NCI-H2227 (cell line): ENCODE measurements around the gene CREG2.

Source experiments
- DNase-seq: peaks from one replicate; lab custom pipeline; 2025; ENCODE audit not compliant: unreplicated experiment; lab: John Stamatoyannopoulos, UW

Gene CREG2

GRCh38 chr2:101310834-101311695 is 76.2 kb downstream of the CREG2 start:
- no peak for DNase-seq

DNA sequence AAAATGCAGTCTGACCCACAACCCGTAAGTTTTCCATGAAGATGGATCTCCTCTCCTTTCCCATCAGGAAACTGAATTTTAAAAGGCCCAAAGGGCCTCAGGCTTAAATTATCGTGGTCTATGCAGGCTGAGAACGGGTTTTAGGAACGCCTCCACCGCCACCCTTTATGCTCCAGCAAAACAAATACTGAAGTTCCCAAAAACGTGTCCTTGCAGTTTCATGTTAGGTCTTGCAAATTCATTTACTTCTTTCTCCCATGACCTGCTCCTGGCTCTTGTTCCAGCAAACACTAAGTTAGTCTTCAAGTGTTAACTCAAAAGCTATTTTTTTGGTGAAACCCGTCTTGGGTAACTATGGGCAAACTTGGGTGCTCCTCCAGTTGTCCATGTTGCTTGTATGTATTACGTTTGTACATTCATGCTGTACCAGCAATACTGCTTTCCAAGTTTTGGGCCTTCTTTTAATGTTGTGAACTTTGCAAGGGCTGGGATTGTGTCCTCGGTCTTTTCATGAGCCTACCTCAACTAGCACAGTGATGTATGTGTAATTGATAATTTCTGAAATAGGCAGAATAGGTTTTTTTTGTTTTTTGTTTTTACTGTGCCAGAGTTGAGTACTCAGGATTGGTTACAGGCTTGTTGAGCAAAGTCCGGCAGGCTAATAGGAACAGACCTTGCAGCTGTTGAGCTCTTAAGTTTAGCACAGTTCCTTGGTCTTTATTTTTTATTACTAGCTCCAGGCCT is 77.0 kb downstream of the CREG2 start:
- DNase-seq: no peak

DNA sequence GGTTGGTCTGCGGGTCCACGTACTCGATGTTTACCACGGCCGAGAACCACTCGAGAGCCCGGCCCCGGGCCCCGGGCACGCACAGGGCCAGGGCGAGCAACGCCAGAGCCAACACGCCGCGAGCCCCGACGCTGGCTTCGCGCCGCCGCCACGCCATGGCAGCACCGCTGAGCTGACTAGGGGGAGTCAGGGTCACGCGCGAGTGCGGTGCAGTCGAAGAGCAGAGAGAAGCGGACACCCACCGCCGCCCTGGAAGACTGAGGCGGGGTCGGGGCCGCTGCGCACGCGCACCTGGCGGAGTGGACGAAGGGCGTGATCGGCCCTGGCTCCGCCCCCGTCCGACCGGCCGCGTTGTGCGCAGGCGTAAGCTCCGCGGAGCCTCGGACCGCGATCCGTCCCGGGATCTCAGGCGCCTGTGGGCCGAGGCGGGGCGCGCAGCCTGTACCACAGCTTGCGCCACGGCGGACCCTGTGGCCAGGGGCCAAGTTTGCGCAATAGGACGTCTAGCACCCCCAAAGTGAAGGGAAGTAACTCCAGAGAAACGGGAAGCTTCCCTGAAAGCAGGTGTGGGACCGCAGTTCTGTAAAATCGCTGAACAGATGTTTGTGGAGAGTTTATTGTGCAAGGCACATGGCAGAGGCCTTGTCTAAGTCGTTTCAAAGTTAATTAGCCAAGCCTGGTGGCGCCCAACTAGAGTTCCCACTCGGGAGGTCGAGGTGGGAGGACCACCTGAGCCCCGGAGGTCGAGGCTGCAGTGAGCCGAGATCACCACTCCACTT is 78.7 kb downstream of the CREG2 start, which contains the start of gene RNF149:
Gene RNF149, minus strand, starts transcription at position 270 of the 779 bp plus-strand sequence. Its CDS starts 113 bp downstream, at position 157.
- DNase-seq: peak; percentile 94

DNA sequence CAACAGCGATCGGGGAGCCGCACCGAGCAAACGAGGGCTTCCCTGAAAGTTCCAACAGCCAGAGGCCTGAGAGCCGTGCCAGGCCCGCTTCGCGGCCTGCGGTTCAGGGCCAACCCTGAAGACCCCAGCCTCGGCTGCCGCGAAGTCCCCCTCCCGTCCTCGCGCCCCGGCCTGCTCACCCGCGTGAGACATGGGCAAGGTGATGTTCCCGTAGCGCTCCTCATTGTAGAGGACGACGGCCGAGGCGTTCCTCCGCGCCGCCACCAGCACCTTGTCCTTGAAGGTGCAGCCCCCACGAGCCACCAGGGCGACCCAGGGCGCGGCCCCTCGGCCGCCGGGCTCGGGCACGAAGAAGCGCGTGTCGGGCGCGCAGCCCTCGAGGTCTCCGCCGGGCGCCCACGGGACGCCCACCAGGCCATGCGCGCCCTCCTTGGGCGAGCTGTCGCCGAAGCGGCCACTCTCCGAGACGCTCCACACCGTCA is 79.3 kb downstream of the CREG2 start:
- DNase-seq: peak; percentile 54

- DNase-seq: no peak
These were observed 79.8 kb downstream of the CREG2 start for GRCh38 chr2:101307503-101307902.

DNA sequence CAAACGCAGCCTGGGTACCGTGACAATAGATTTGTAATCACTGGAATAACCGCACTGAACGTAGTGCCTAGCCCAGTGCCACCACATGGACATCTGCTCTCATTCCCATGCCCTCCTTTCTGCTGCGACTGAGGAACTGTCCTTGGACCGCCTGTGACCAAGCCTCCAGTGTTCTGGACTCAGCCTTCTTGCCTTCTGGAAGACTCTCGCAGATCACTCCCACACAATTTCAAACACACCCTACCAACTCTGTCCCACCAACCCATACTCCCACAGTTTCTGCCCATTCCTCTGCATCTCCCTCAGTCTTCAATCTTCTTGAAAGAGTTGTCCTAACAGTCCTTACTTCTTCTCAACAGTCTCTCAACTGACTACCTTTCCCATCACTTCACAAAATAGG is 80.9 kb downstream of the CREG2 start:
- no peak for DNase-seq

DNA sequence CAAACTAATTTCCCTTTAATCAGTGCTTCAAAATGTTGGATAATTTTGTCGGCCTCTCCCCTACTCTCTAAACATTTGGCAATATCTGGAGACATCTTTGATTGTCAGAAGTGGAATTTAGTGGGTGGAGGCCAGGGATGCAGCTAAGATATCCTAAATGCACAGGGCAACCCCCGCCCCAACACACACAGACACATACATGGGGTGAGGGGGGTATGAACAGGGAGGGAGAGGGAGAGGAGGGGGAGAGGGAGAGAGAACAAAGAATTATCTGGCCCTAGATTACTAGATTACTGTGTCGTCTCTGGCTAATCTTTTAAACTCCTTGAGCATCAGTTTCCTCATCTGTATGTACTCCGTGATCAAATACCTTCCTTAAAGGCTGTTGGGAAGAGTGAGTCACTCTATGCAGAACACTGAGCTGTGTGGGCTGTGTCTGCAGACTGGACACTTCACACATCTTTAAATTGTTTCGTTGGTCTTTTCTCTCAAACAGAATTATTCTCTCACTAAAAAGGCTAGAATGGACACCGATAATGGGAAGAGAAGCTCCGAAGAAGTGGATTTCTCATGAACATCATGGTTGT is 81.7 kb downstream of the CREG2 start:
- DNase-seq: no peak

- DNase-seq: no peak
These were observed 82.3 kb downstream of the CREG2 start for GRCh38 chr2:101305035-101305434.

DNA sequence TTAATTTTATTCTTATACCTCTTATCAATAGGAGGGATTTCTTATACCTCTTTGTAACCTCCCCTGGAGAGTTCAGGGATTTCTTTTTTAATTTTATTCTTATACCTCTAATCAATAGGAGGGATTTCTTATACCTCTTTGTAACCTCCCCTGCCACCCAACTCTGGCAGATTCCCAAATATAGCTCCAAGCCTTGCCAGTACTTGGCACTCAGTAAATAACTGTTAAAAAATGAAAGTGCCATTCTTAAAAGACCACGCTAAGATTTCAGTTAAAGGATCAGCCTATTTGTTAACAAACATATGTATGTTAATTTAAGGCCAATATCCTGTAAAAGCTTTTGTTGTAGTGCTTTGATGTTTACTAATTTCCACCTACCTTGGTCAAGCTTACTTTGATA is 83.6 kb downstream of the CREG2 start:
- DNase-seq: no peak

DNA sequence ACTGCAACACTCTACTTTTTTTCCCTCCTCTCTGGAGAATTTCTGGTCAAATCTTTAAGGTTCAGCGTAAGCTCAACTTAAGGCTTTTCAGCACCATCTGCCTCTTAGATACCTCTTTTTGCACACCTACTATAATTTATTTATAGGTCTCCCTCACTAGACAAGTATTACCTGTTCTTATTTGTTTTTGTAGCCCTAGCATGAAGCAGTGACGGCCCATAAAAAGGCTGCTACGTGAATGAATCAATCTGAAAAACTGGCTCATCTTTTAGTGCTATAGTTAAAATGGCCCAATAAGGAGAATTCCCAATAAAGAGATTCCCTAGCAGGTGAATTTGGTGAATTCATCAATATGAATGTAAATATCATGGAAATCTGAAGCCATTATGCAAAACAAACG is 85.3 kb downstream of the CREG2 start:
- DNase-seq: no peak

DNA sequence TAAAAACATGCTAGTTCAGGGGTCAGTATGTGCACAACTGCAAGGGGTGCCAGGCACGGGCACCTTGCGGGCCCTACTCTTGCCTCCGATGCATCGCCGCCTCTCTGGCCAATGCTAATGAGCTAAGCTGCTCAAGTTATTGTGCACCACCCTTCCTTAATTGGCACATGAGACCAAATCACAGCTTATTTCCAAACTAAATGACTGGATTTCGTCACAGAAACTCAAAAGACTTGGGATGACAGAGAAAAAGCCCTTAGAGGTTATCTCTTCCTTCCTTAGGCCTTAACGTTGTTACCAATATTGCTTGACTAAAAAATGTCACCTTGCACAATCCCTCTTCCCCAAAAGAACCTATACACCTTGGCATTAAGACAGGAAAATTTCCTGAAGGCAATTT is 86.5 kb downstream of the CREG2 start:
- DNase-seq: no peak

- no peak for DNase-seq
These were observed 87.1 kb downstream of the CREG2 start for GRCh38 chr2:101300164-101300563.

DNA sequence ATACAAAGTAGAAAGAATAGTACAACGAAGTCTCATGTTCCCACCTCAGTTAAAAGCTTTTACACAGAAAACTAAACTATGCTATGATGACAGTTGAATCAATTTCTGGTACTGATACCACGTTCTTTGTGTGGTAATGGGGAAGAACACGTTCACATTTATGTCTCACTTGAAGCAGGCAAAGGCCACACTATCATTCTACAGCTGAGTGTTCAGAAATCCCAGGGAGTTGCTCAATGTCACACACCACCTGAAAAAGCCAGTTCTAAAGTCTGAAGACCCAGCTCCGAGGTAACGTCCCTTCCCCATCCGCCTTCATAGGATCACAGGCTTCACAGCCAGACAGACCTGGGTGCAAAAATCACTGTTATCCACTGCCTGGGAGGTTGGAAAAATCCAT is 87.7 kb downstream of the CREG2 start:
- DNase-seq: no peak

DNA sequence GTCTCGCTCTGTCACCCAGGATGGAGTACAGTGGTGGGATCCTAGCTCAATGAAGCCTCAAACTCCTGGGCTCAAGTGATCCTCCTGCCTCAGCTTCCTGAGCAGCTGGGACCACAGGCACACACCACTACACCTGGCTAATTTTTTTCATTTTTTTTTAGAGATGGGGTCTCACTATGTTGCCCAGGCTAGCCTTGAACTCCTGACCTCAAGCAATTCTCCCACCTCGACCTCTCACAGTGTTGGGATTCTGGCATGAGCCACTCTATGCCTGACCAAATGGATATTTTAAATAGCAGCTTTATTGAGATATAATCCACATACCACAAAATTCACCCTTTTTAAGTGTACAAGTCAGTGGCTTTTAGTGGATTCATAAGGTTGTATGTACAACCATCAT is 89.9 kb downstream of the CREG2 start:
- no peak for DNase-seq

DNA sequence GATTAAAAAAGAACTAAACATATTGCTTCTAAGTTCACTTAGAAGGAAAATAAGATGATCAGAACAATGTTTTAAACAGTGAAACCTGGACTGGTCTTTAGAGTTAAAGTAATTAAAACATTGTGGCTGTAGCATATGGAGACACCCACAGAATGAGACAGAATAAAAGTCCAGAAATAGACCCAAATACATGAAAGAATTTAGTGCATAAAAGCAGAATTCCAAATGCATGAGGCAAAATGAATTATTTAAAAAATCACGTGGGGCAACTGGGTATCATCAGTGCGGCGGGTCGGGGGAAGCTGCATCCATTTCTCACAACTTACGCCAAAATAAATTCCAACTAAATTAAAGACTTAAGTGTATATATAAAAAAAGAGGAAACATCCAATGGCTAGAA is 90.9 kb downstream of the CREG2 start:
- DNase-seq: no peak

DNA sequence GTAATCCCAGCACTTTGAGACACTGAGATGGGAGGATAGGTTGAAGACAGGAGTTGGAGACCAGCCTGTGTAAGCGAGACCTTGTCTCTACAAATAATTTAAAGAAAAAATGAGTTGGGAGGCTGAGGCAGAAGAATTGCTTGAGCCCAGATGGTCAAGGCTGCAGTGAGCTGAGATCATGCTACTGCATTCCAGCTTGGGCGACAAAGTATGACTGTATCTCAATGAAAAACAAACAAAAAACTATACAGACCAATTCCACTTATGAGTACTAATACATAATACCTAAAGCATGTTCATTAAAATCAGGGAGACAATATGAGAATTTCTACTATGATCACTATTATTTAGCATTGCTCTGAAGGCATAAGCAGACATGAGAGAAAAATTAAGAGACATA is 91.4 kb downstream of the CREG2 start:
- no peak for DNase-seq
